Measurements from ENCODE around the gene KLHL29. TPM values are rescaled to one million over a fixed set of nuclear protein-coding genes. Genes with fewer than 3 reads are reported as not detected.

Gene KLHL29
- total and polyA plus RNA-seq, 2 donors (not counting 3 experiments of a cell fraction or from before 2014, with no cell fraction given), result 4.6 to 12.7 TPM

DNA sequence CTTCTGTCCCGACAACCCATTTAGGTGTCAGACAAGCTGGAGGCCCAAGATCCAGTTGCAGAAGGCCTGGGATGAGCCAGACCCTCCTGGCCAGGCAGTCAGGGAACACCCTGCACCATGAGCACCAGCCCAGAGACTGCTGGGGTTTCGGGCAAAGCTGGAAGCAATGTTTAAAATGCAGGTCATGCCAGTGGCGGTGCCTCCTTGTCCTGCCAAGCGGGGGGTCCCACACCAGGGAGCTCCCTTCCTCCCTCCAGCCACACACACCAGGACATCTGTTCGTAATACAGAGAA is 311.7 kb downstream of the KLHL29 start:
- Histone ChIP-seq H3K4me1 (ENCODE audit: control insufficient read depth, extremely low read depth, insufficient read depth, low read length) (no peaks in the 10 kb centered on the region), H3K4me2 (ENCODE audit: insufficient read depth, low read length) (no peak overlapping the region), H3K36me3 (ENCODE audit: control insufficient read depth in 2 of 2, extremely low read depth in 1 of 2, insufficient read depth in 2 of 2, low read length in 2 of 2) (peaks cover 0 to 3% of the 10 kb centered on the region in 2 experiments), H3K79me2 (ENCODE audit: control insufficient read depth, insufficient read depth, low read length) (no peaks in the 10 kb centered on the region), H3K27me3 (ENCODE audit: control insufficient read depth in 2 of 2, insufficient read depth in 2 of 2, low read length in 2 of 2) (no peaks in the 10 kb centered on the region), H4K20me1 (replicated peaks; ENCODE audit: control insufficient read depth, extremely low read depth, insufficient read depth, low read length) (no peaks in the 10 kb centered on the region), H3K9me3 (replicated peaks; ENCODE audit: control insufficient read depth, insufficient read depth, low read length) (no peaks in the 10 kb centered on the region), H3K9ac (replicated peaks; ENCODE audit: extremely low read depth, insufficient read depth, low read length) (no peak overlapping the region), H3K4me3 (replicated peaks in 1 of 3; ENCODE audit: insufficient read depth in 1 of 3, low read depth in 1 of 3, low read length in 3 of 3) (no peak overlapping the region), H3K9me1 (replicated peaks; ENCODE audit: control insufficient read depth, extremely low read depth, insufficient read depth, low read length) (no peaks in the 10 kb centered on the region), H3K27ac (ENCODE audit: insufficient read depth, low read depth, low read length) (no peak overlapping the region), H2AFZ (ENCODE audit: low read depth, low read length) (no peak overlapping the region)
- BruUV-seq (replicated peaks), result no TSS peak
- TF ChIP-seq FOS (IDR thresholded peaks at IDR 0.05; ENCODE audit: borderline replicate concordance, insufficient read depth, low read length) (no peak), JUN (IDR thresholded peaks at IDR 0.05; ENCODE audit: borderline replicate concordance, insufficient read depth, insufficient read length, low read depth) (no peak), MYC (IDR thresholded peaks at IDR 0.05; ENCODE audit: low read depth, low read length) (no peak), MAX (IDR thresholded peaks at IDR 0.05; ENCODE audit: insufficient read depth, insufficient read length) (no peak), POLR2AphosphoS5 (IDR thresholded peaks at IDR 0.05; ENCODE audit: insufficient read depth, low read depth, low read length) (no peak), CTCF (IDR thresholded peaks at IDR 0.05; ENCODE audit: extremely low read depth in 1 of 2, insufficient read depth in 1 of 2, low read depth in 1 of 2, low read length in 2 of 2) (no peak), POLR2A (IDR thresholded peaks at IDR 0.05; ENCODE audit: low read depth, low read length) (no peak), GATA2 (IDR thresholded peaks at IDR 0.05; ENCODE audit: insufficient read depth, insufficient read length, low read depth, low read length) (no peak), EZH2 (IDR thresholded peaks at IDR 0.05; ENCODE audit: borderline replicate concordance, low read depth, low read length, severe bottlenecking) (no peak)
- FAIRE-seq (no peak), DNase-seq (ENCODE audit: low read depth, low spot score) (no peak)
- dilution Hi-C loops (cut with MboI; ENCODE audit: extremely low pct_ligation_motif_present, low sequenced_read_pairs), result no loop called here
- CTCF ChIA-PET, result no interaction called here
- POLR2A ChIA-PET, result no interaction called here
- intact Hi-C loops (cut with micrococcal nuclease), result no loop called here

All from endothelial cell of umbilical vein (primary cell).